Skeletal muscle satellite cell (primary cell): ENCODE data around the gene CELA3A. TPM values are rescaled to one million over a fixed set of nuclear protein-coding genes. Genes with fewer than 3 reads are reported as not detected.

ENCODE experiments used
- H3K27me3 ChIP-seq: 2 replicates; pipeline ENCODE4 v1.7.0; 2013; ENCODE audit warnings: low read length; ENCODE audit not compliant: control insufficient read depth, insufficient read depth
- H3K36me3 ChIP-seq: 2 replicates; pipeline ENCODE4 v1.7.0; 2013; ENCODE audit warnings: mild to moderate bottlenecking, control low read depth, low read length; ENCODE audit not compliant: insufficient read depth
- H3K4me1 ChIP-seq: 2 replicates; pipeline ENCODE4 v1.7.0; 2013; ENCODE audit warnings: low read length; ENCODE audit not compliant: control insufficient read depth, insufficient read depth
- H3K4me2 ChIP-seq: 2 replicates; pipeline ENCODE4 v1.7.0; 2013; ENCODE audit warnings: mild to moderate bottlenecking, low read length
- H3K4me3 ChIP-seq: 2 replicates; pipeline ENCODE4 v1.7.0; 2013; ENCODE audit warnings: low read length
- H3K9ac ChIP-seq: 2 replicates; pipeline ENCODE4 v1.7.0; 2013; ENCODE audit warnings: mild to moderate bottlenecking, low read depth, low read length, moderate library complexity
- H3K9me3 ChIP-seq: replicated peaks from 2 replicates; pipeline ENCODE4 v1.7.0; 2013; ENCODE audit warnings: mild to moderate bottlenecking, control low read depth, low read length
- small RNA-seq: library from RNA; depleted of rRNA; stranded (forward); fragments of <200 nt; gene quantifications from one replicate; pipeline ENCODE3, GENCODE V24; 2012

CELA3A gene

DNA sequence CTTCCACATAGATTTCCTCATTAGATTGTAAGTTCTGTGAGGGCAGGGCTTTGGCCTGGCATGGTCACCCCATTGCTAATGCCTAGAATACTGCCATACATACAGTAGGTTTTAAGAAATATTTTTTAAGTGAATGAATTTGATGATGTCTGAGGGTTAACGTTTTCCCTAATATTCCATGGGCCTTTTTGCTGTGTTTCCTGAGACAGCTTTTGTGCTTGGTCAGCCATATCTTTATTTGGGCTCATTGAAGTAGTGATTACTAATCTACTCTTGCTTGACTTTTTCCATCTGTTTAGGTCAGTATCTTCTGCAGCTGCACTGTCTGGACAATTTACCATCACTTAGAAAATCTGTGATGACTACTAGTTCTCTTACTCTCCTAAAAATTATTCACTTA lies 54.6 kb downstream of the CELA3A start:
- Histone ChIP-seq H3K36me3 (peaks cover 9% of the 10 kb centered on the region), H3K4me2 (peak overlapping the region; percentile 36), H3K9ac (no peak overlapping the region), H3K4me1 (peaks cover 31% of the 10 kb centered on the region), H3K9me3 (no peaks in the 10 kb centered on the region), H3K4me3 (no peak overlapping the region), H3K27me3 (no peaks in the 10 kb centered on the region)

DNA sequence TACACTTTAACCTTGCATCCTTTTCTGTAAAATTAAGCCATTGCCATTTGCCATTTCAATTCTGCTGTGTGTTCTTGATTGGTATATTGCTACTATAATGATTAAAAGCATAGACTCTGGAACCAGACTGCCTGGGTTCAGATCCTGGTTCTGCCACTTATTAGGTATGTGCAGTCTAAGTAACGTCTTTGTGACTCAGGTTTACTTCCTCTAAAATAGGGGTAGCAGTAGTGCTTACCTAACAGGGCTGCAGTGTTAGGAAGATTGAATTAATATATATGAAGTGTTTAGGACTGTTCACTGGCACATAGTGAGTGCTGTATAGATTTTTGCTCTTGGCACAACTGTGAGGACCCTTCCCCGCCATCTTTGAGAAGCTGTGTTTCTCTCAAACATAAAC lies 55.5 kb downstream of the CELA3A start:
- no peaks in the 10 kb centered on the region for H3K9me3 ChIP-seq
- peaks cover 31% of the 10 kb centered on the region for H3K4me1 ChIP-seq
- no peak overlapping the region for H3K4me2 ChIP-seq
- no peak overlapping the region for H3K4me3 ChIP-seq
- H3K36me3 ChIP-seq, result peaks cover 9% of the 10 kb centered on the region
- no peak overlapping the region for H3K9ac ChIP-seq
- H3K27me3 ChIP-seq, result no peaks in the 10 kb centered on the region

DNA sequence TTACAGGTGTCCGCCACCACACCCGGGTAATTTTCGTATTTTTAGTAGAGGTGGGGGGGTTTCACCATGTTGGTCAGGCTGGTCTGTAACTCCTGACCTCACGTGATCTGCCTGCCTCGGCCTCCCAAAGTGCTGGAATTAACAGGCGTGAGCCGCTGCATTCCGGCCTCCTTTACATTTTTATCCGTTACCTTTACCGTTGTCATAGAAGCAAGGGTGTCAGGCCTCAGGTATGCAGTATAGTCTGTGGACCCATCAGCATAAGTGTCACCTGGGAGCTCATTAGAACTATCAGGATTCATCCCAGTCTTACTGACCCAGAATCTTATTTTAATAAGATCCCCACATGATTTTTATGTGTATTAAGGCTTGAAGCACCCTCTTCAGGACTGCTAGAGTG lies 56.4 kb downstream of the CELA3A start:
- Histone ChIP-seq H3K4me1 (peaks cover 27% of the 10 kb centered on the region), H3K27me3 (no peaks in the 10 kb centered on the region), H3K36me3 (peaks cover 9% of the 10 kb centered on the region), H3K9ac (no peak overlapping the region), H3K4me3 (no peak overlapping the region), H3K4me2 (no peak overlapping the region), H3K9me3 (no peaks in the 10 kb centered on the region)

Small RNAs within 50 kb of the gene (small RNA-seq; reads per million reads assigned to genes)
- gene RN7SL186P, result not detected
- gene RN7SL386P, result not detected
- not detected for gene RNU6-1022P
- not detected for gene RNU6-776P
